ENCODE measurements around the gene TLR1. TPM values are rescaled to one million over a fixed set of nuclear protein-coding genes. Genes with fewer than 3 reads are reported as not detected.
"Not testable (repeated sequence)": the region's sequence is repeated elsewhere in the genome, so short reads cannot be mapped to it uniquely, and the experiment has no call there.

TLR1 gene
- total RNA-seq, 1 donor from 2014 or later, result 6.3 TPM

DNA sequence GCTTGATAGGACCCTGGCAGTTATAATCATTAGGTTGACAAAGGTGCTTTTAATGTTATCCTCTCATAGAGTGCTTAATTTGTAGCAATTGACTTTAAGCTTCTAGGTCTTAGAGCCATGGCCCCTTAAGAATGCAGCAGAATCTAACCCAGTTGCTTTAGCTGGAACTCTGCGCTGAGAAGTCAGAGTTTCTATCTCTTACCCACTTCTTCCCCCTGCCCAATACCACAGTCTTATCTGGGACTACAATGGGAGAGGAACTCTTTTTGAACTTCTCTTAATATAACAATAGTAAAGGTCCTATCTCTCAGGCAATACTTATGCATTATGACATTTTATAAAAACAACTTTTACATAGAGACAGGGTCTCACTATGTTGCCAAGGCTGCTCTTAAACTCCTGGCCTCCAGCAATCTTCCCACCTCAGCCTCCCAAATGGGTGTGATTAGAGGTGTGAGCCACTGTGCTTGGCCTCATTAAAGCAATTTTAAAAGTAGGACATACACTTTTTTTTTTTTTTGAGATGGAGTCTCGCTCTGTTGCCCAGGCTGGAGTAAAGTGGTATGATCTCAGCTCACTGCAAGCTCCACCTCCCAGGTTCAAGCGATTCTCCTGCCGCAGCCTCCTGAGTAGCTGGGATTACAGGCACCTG is 23.6 kb downstream of the TLR1 start:
- no peaks in the 10 kb centered on the region for H3K9me3 ChIP-seq (ENCODE audit: control insufficient read depth in 3 of 3, low read length in 3 of 3)
- H3K27ac ChIP-seq (ENCODE audit: low read depth, low read length), result no peak overlapping the region
- no peak overlapping the region for H3K9ac ChIP-seq (ENCODE audit: low read depth in 1 of 3, low read length in 3 of 3)
- peaks cover 0 to 2% (median 0%) of the 10 kb centered on the region in 3 donors for H3K4me1 ChIP-seq (ENCODE audit: control insufficient read depth in 3 of 3, insufficient read depth in 3 of 3, low read length in 3 of 3)
- no peaks in the 10 kb centered on the region for H3K36me3 ChIP-seq (ENCODE audit: control insufficient read depth in 3 of 3, insufficient read depth in 3 of 3, low read length in 3 of 3)
- H3K27me3 ChIP-seq (ENCODE audit: control insufficient read depth in 3 of 3, insufficient read depth in 3 of 3, low read length in 3 of 3), result no peaks in the 10 kb centered on the region
- H3K4me3 ChIP-seq (ENCODE audit: low read length in 3 of 3), result no peak overlapping the region

DNA sequence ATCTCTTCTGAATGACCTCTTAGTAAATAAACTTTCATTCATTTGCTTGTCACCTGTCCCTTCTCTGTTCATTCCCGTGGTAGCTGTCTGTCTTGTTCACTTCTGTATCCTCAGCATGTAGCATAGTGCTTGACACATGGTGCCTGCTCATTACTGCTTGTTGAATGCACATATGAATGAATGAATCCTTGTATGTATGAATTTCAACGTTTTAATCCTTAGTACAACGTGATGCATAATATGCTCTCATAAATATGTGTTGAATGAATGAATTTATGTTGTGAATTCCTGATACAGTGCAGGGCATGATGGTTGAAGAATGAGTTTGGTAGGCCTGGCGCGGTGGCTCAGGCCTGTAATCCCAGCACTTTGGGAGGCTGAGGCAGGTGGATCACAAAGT is 24.8 kb downstream of the TLR1 start:
- Histone ChIP-seq H3K27ac (ENCODE audit: low read depth, low read length) (no peak overlapping the region), H3K4me3 (ENCODE audit: low read length in 3 of 3) (no peak overlapping the region), H3K36me3 (ENCODE audit: control insufficient read depth in 3 of 3, insufficient read depth in 3 of 3, low read length in 3 of 3) (no peaks in the 10 kb centered on the region), H3K9ac (ENCODE audit: low read depth in 1 of 3, low read length in 3 of 3) (no peak overlapping the region), H3K9me3 (ENCODE audit: control insufficient read depth in 3 of 3, low read length in 3 of 3) (no peaks in the 10 kb centered on the region), H3K4me1 (ENCODE audit: control insufficient read depth in 3 of 3, insufficient read depth in 3 of 3, low read length in 3 of 3) (no peaks in the 10 kb centered on the region), H3K27me3 (ENCODE audit: control insufficient read depth in 3 of 3, insufficient read depth in 3 of 3, low read length in 3 of 3) (no peaks in the 10 kb centered on the region)

DNA sequence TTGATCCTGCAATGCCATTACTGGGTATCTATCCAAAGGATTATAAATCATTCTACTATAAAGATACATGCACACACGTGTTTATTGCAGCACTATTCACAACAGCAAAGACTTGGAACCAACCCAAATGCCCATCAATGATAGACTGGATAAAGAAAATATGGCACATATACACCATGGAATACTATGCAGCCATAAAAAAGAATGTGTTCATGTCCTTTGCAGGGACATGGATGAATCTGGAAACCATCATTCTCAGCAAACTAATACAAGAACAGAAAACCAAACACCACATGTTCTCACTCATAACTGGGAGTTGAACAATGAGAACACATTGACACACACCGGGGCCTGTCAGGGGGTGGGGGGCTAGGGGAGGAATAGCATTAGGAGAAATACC is 26.7 kb downstream of the TLR1 start:
- not testable (repeated sequence) for H3K4me1 ChIP-seq (ENCODE audit: control insufficient read depth in 3 of 3, insufficient read depth in 3 of 3, low read length in 3 of 3); H3K27me3 ChIP-seq (ENCODE audit: control insufficient read depth in 3 of 3, insufficient read depth in 3 of 3, low read length in 3 of 3)

GRCh38 chr4:38775326-38775725 is 29.3 kb downstream of the TLR1 start:
- Histone ChIP-seq H3K9ac (ENCODE audit: low read depth in 1 of 3, low read length in 3 of 3) (no peak overlapping the region), H3K9me3 (ENCODE audit: control insufficient read depth in 3 of 3, low read length in 3 of 3) (no peaks in the 10 kb centered on the region), H3K36me3 (ENCODE audit: control insufficient read depth in 3 of 3, insufficient read depth in 3 of 3, low read length in 3 of 3) (no peaks in the 10 kb centered on the region), H3K4me1 (ENCODE audit: control insufficient read depth in 3 of 3, insufficient read depth in 3 of 3, low read length in 3 of 3) (no peaks in the 10 kb centered on the region), H3K27ac (ENCODE audit: low read depth, low read length) (no peak overlapping the region), H3K27me3 (ENCODE audit: control insufficient read depth in 3 of 3, insufficient read depth in 3 of 3, low read length in 3 of 3) (no peaks in the 10 kb centered on the region), H3K4me3 (ENCODE audit: low read length in 3 of 3) (no peak overlapping the region)

More for the DNA sequence above, 26.7 kb downstream of the TLR1 start:
- not testable (repeated sequence) for H3K4me3 ChIP-seq (ENCODE audit: low read length in 3 of 3); H3K36me3 ChIP-seq (ENCODE audit: control insufficient read depth in 3 of 3, insufficient read depth in 3 of 3, low read length in 3 of 3); H3K27ac ChIP-seq (ENCODE audit: low read depth, low read length); H3K9me3 ChIP-seq (ENCODE audit: control insufficient read depth in 3 of 3, low read length in 3 of 3); H3K9ac ChIP-seq (ENCODE audit: low read depth in 1 of 3, low read length in 3 of 3)

- Histone ChIP-seq H3K4me1 (ENCODE audit: control insufficient read depth in 3 of 3, insufficient read depth in 3 of 3, low read length in 3 of 3) (no peaks in the 10 kb centered on the region), H3K27me3 (ENCODE audit: control insufficient read depth in 3 of 3, insufficient read depth in 3 of 3, low read length in 3 of 3) (no peaks in the 10 kb centered on the region), H3K4me3 (ENCODE audit: low read length in 3 of 3) (no peak overlapping the region)
Observed at GRCh38 chr4:38774181-38774955, 30.2 kb downstream of the TLR1 start.

DNA sequence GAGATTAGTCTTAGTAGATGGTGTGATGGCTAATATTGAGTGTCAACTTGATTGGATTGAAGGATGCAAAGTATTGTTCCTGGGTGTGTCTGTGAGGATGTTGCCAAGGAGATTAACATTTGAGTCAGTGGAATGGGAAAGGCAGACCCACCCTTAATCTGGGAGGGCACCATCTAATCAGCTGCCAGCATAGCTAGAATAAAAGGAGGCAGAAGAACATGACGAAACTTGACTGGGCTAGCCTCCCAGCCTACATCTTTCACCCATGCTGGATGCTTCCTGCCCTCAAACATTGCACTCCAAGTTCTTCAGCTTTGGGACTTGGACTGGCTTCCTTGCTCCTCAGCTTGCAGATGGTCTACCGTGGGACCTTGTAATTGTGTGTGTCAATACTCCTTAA is 34.3 kb downstream of the TLR1 start:
- H3K36me3 ChIP-seq (ENCODE audit: control insufficient read depth in 3 of 3, insufficient read depth in 3 of 3, low read length in 3 of 3); H3K4me3 ChIP-seq (ENCODE audit: low read length in 3 of 3); H3K27ac ChIP-seq (ENCODE audit: low read depth, low read length); H3K9ac ChIP-seq (ENCODE audit: low read depth in 1 of 3, low read length in 3 of 3); H3K27me3 ChIP-seq (ENCODE audit: control insufficient read depth in 3 of 3, insufficient read depth in 3 of 3, low read length in 3 of 3); H3K9me3 ChIP-seq (ENCODE audit: control insufficient read depth in 3 of 3, low read length in 3 of 3); H3K4me1 ChIP-seq (ENCODE audit: control insufficient read depth in 3 of 3, insufficient read depth in 3 of 3, low read length in 3 of 3): not testable (repeated sequence)

More at GRCh38 chr4:38774181-38774955, 30.2 kb downstream of the TLR1 start:
- no peak overlapping the region for H3K9ac ChIP-seq (ENCODE audit: low read depth in 1 of 3, low read length in 3 of 3)
- H3K9me3 ChIP-seq (ENCODE audit: control insufficient read depth in 3 of 3, low read length in 3 of 3), result no peaks in the 10 kb centered on the region
- no peaks in the 10 kb centered on the region for H3K36me3 ChIP-seq (ENCODE audit: control insufficient read depth in 3 of 3, insufficient read depth in 3 of 3, low read length in 3 of 3)
- H3K27ac ChIP-seq (ENCODE audit: low read depth, low read length), result no peak overlapping the region

- H3K36me3 ChIP-seq (ENCODE audit: control insufficient read depth in 3 of 3, insufficient read depth in 3 of 3, low read length in 3 of 3), result no peaks in the 10 kb centered on the region
- H3K27ac ChIP-seq (ENCODE audit: low read depth, low read length), result no peak overlapping the region
- no peaks in the 10 kb centered on the region for H3K27me3 ChIP-seq (ENCODE audit: control insufficient read depth in 3 of 3, insufficient read depth in 3 of 3, low read length in 3 of 3)
- H3K9ac ChIP-seq (ENCODE audit: low read depth in 1 of 3, low read length in 3 of 3), result no peak overlapping the region
- H3K9me3 ChIP-seq (ENCODE audit: control insufficient read depth in 3 of 3, low read length in 3 of 3), result no peaks in the 10 kb centered on the region
- H3K4me3 ChIP-seq (ENCODE audit: low read length in 3 of 3), result no peak overlapping the region
- no peaks in the 10 kb centered on the region for H3K4me1 ChIP-seq (ENCODE audit: control insufficient read depth in 3 of 3, insufficient read depth in 3 of 3, low read length in 3 of 3)
Observed at GRCh38 chr4:38769857-38770256, 34.7 kb downstream of the TLR1 start.

GRCh38 chr4:38769441-38769840 is 35.1 kb downstream of the TLR1 start:
- no peaks in the 10 kb centered on the region for H3K36me3 ChIP-seq (ENCODE audit: control insufficient read depth in 3 of 3, insufficient read depth in 3 of 3, low read length in 3 of 3)
- no peaks in the 10 kb centered on the region for H3K27me3 ChIP-seq (ENCODE audit: control insufficient read depth in 3 of 3, insufficient read depth in 3 of 3, low read length in 3 of 3)
- no peaks in the 10 kb centered on the region for H3K4me1 ChIP-seq (ENCODE audit: control insufficient read depth in 3 of 3, insufficient read depth in 3 of 3, low read length in 3 of 3)
- H3K9ac ChIP-seq (ENCODE audit: low read depth in 1 of 3, low read length in 3 of 3), result no peak overlapping the region
- H3K4me3 ChIP-seq (ENCODE audit: low read length in 3 of 3), result no peak overlapping the region
- no peak overlapping the region for H3K27ac ChIP-seq (ENCODE audit: low read depth, low read length)
- no peaks in the 10 kb centered on the region for H3K9me3 ChIP-seq (ENCODE audit: control insufficient read depth in 3 of 3, low read length in 3 of 3)

- no peaks in the 10 kb centered on the region for H3K36me3 ChIP-seq (ENCODE audit: control insufficient read depth in 3 of 3, insufficient read depth in 3 of 3, low read length in 3 of 3)
- H3K4me3 ChIP-seq (ENCODE audit: low read length in 3 of 3), result no peak overlapping the region
- no peaks in the 10 kb centered on the region for H3K4me1 ChIP-seq (ENCODE audit: control insufficient read depth in 3 of 3, insufficient read depth in 3 of 3, low read length in 3 of 3)
- no peak overlapping the region for H3K9ac ChIP-seq (ENCODE audit: low read depth in 1 of 3, low read length in 3 of 3)
- H3K9me3 ChIP-seq (ENCODE audit: control insufficient read depth in 3 of 3, low read length in 3 of 3), result no peaks in the 10 kb centered on the region
- H3K27me3 ChIP-seq (ENCODE audit: control insufficient read depth in 3 of 3, insufficient read depth in 3 of 3, low read length in 3 of 3), result no peaks in the 10 kb centered on the region
- H3K27ac ChIP-seq (ENCODE audit: low read depth, low read length), result no peak overlapping the region
Observed at GRCh38 chr4:38768968-38769394, 35.6 kb downstream of the TLR1 start.

- not testable (repeated sequence) for H3K36me3 ChIP-seq (ENCODE audit: control insufficient read depth in 3 of 3, insufficient read depth in 3 of 3, low read length in 3 of 3)
Observed at GRCh38 chr4:38766940-38767339, 37.7 kb downstream of the TLR1 start.

More at GRCh38 chr4:38766940-38767339, 37.7 kb downstream of the TLR1 start:
- H3K27me3 ChIP-seq (ENCODE audit: control insufficient read depth in 3 of 3, insufficient read depth in 3 of 3, low read length in 3 of 3); H3K4me3 ChIP-seq (ENCODE audit: low read length in 3 of 3); H3K4me1 ChIP-seq (ENCODE audit: control insufficient read depth in 3 of 3, insufficient read depth in 3 of 3, low read length in 3 of 3); H3K9me3 ChIP-seq (ENCODE audit: control insufficient read depth in 3 of 3, low read length in 3 of 3); H3K9ac ChIP-seq (ENCODE audit: low read depth in 1 of 3, low read length in 3 of 3); H3K27ac ChIP-seq (ENCODE audit: low read depth, low read length): not testable (repeated sequence)
